Superior temporal gyrus (tissue), 1 donor: ENCODE measurements around the gene NMBR.
A peak's percentile ranks its signal among the peaks of the same experiment; 100 is the strongest.
"Not testable (repeated sequence)": the region's sequence is repeated elsewhere in the genome, so short reads cannot be mapped to it uniquely, and the experiment has no call there.

Experiments used
- DNase-seq: peaks from one replicate; pipeline ENCODE4 v3.0.0-alpha.2; 2016; ENCODE audit errors: extremely low spot score

Gene NMBR

DNA sequence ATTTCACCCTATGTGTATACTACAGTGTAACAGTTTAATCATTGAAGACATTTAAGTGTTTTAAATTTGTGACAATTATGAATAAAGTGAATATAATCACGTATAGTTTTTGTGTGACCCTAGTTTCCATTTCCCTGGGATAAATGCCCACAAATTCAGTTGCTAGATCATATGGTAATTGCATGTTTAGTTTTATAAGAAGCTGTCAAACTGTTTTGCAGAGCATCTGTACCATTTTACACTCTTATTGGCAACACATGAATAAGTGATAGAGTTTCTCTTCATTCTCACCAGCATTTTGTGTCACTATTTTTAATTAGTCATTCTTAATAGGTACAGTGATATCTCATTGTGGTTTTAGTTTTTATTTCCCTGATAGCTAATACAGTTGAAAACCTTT, 7.4 kb upstream of the NMBR start:
- no peak for DNase-seq

DNA sequence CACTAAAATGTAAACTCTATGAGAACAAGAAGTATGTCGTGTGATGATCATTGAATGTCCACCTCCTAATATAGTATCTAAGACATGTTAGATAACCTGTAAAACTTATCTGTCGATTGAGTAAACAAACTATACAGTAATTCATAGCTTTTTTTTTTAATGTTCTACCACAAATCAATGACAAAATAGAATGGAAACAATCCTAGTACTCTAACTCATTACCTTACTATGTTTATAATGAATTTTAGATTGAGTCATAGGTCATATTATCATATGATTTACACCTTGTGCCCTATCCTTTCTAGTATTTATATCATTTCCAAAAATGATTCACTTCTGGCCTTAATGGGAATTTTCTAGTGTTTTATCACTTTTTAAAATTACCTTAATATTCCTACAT, 6.3 kb upstream of the NMBR start:
- DNase-seq = no peak

DNA sequence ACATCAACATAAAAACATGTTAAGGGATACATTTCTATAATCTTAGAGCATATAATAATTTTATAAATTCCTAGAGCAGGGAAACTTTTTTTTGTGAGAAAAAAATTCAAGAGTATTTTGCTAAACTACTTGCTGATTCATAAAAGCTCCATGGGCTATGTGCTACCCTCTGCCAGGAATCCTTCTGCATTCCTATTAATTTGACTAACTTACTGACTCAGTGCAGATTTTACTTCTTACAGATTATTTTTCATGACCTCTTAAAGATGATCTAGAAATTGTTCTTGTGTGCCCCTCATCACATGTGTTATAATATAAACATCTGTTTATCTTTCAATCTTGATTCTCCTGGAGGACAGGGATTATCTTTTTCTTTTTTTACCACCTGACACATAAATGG, 5.8 kb upstream of the NMBR start:
- no peak for DNase-seq

DNA sequence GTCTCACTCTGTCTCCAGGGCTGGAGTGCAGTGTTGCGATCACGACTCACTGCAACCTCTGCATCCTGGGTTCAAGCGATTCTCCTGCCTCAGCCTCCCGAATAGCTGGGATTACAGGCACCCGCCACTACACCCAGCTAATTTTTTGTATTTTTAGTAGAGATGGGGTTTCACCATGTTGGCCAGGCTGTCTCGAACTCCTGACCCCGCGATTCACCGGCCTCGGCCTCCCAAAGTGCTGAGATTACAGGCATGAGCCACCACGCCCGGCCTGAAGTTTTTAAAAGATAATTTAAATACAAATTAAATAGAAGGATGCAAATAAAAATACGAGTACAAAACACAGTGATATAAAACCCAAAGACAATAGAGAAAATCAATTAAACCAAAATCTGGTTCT, 5.4 kb downstream of the NMBR start:
- not testable (repeated sequence) for DNase-seq

DNA sequence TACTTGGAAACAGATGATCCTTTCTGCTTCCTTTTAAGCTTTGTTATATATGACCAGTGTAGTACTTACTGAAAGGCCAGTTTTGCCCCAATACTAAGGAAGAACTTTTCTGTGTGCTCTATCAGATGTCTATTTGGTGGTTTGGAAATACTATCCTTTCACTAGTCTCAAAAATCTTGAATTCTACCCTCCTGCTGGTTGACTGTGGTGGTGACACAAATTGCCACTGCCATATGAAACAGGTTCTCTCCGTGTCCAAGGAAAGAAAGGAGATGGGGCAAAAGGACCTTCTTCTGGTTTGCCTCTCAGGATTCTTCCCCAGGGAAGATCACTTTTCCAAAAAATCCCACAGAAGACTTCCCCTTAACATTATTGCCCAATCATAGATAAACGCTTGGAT, 8.0 kb downstream of the NMBR start:
- no peak for DNase-seq

DNA sequence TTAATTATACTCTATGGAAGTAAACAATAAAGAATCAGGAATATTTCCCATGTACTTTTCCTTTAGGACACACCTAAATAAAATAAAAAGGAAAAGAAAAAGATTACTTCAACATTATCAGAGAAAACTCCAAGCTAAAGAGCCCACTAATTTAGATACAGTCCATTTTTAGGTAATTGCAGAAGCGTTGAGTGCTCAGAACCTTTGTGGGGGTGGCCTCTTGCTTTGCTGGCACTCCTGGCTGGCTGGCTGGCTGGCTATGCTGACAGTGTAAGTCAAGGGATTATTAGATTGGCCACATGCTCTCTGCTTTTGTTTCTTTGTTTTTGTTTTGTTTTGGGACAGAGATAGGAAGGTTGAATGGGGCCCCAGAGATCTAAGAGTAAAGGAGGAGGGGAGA, 14.3 kb downstream of the NMBR start, which contains the start of gene GJE1:
Gene GJE1, plus strand, starts transcription at position 301 of the 400 bp plus-strand sequence. CDS start 234 bp downstream, outside the sequence.
- no peak for DNase-seq

DNA sequence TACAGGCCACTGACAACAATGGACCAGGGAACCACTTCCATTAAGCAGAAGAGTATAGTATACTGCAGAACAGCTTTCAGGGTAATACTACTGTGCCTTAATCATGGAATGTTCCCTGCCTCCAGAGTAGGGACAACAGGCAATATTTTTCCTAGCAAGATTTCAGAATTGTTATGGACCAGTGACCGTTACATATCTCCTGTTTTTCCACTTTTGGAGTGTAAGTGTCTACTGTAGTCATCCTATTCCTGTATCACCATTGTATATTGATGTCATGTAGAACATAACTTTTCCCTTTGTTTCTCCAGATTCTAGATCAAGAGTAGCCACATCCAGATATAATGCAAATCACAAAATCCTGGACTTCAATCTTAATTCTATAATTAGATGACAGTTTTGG, 16.1 kb downstream of the NMBR start:
- DNase-seq = no peak

DNA sequence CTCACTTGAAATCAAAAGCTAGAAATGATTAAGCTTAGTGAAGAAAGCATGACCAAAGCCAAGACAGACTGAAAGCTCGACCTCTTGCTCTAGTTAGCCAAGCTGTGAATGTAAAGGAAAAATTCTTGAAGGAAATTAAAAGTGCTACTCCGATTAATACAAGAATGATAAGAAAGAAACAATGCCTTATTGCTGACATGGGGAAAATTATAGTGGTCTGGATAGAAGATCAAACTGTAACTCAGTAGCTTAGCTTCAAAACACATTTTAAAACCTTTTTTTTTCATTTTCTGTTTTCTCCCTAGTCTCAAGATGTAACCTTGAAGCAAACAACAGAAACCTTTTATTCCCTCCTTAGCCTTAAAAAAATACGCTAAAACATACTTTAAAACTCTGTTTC, 25.6 kb downstream of the NMBR start:
- DNase-seq = no peak

DNA sequence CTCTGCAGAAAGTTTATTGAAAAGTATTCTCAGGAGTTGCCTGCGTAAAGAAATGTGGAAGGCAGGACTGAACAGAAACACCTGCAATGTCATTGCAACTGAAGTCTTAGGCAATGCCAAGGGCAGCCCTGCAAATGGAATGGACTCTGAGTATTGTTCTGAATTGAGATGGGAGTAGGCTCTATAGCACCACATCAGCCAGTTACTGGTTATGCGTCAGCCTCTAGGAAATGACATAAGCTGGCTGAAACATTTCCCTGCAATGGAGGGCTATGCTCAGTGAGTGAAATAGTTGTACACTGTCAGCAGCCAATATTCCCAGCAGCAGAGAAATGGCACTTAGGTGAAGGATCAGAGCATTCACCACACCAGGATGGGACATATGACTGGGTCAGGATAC, 28.0 kb downstream of the NMBR start:
- no peak for DNase-seq

DNA sequence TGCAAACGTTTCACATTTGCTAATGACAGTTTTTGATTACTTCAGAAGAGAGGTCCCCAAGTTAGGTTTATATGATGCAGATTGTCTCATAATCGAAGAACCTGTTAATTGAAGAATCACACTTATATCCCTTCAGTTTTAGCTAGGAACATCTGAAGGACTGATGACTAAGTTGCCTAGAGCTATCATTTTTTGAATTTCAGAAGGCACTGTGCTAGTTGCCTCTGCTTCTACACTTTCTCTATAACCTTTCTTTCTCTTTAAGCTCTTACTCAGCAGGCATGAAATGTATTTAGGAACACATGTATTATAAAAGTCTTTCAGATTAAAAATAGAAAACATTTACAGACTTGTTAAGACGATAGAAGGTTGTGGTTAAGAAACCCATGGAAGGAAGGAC, 28.6 kb downstream of the NMBR start:
- no peak for DNase-seq

DNA sequence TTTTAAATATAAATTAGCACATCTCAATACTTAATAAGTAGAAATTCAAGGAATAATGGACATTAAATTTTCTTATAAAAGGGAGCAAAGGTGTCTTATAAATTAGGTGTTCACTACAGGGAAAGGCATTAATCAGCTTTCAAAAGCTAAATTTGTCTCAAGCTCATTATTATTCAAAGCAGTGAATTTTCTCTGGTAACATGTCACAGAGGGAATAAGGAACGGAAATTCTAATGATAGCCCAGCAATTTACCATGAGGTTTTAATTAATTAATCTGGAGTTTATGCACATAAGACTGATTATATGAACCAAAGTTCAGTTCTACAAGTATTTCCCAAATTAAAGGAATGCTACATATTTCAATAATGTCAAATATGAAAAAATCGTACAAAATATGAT, 29.6 kb downstream of the NMBR start:
- DNase-seq = no peak

DNA sequence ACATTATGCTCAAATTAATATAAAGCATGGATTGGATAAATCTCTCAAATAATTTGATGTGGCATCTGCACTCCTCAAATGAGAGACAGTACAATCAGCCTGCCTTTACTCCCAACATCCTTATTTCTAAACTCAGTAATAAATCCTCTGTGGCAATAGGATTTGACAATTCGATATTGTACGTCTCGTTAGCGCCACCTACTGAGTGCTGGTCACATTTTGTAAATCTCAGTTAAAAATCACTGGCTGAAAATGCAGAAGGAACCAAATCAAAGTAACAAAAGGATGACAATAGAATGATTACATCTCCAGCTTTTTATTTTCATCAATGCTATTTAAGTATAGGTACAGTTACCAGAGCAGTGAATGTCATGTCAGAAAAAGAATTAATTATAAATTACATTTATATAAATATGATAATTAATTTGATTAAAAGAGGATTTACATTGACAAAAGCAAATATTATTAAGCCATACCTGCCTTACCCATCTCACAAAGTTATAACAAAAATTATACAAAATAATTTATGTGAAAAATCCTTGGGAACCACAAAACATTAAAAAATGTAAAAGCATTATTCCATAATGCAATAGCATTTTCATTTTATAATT, 34.4 kb downstream of the NMBR start:
- DNase-seq = peak; percentile 92

DNA sequence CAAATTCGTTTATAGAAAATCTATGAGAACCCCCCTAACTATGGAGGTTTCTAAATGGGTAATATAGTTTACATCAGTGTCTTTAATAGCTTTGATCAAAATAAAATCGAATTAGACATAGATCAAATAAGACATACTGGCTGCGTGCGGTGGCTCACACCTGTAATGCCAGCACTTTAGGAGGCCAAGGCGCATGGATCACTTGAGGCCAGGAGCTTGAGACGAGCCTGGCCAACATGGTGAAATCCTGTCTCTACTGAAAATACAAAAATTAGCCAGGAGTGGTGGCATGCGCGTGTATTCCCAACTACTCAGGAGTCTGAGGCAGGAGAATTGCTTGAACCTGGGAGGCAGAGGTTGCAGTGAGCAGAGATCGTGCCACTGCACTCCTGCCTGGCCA, 36.1 kb downstream of the NMBR start:
- not testable (repeated sequence) for DNase-seq

DNA sequence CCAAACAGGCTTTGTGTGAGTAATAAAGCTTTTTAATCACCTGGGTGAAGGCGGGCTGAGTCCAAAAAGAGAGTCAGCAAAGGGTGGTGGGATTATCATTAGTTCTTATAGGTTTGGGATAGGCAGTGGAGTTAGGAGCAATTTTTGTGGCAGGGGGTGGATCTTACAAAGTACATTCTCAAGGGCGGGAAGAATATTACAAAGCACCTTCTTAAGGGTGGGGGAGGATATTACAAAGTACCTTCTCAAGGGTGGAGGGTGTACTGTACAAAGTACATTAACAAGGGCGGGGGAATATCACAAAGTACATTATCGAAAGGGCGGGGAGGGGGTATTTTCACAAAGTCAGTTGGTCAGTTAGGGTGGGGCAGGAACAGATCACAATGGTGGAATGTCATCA, 42.1 kb downstream of the NMBR start:
- DNase-seq = not testable (repeated sequence)

DNA sequence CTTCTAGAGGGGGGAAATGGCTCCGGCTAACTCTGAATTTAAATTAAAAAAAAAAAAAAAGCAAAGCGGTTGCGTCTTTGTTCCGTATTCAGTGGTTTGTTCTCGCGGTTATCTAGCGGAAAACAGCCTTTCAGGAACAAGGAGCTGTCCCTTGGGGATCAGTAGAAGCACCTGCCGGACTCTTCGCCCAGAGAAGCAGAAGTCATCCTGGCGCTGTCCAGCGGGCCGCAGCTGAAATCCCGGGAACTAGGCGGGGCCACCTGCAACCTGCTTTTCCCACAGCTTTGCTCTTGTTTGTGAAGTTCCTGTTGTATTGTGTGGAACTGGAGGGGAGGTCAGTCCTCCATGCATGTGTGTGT, 58.1 kb downstream of the NMBR start:
- no peak for DNase-seq

DNA sequence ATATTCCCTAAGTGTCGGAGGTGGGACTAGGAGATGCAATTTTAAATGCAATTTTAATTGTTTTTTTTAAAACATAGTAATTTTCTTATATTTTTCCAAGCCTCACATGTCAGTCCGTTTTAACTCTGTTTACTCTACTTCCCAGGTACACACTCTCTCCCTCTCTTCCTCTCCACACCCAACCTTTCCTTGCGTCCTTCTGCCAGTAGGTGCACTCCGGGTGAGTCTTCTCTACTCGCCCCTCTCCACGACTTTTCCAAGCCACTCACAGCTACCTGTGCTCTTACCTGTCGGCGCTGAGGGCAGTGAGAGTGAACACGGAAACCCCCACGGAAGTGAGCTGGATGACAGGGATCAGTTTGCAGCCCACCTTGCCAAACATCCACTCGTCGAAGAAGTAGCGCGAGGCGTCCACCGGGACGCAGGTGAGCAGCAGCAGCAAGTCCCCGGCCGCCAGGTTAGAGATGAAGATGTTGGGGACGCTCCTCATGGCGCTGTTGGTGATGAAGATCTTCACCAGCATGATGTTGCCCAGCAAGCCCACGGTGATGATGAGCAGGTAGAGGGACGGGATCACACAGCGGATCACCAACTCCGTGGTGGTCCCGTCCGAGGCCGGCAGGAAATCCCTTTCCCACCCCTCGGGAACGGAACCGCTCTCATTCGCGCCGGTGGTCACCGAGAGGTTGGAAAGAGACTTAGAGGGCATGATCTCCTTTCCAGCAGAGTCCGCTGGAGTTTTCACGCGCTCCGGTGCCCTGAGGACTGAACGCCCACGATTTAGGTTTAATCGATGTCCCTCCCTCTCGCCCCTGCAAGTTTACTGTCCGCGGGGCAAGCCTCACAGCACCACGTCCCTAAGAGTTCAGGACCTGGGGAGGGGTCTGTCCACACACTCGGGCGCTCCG, 58.7 kb downstream of the NMBR start:
- DNase-seq = no peak

DNA sequence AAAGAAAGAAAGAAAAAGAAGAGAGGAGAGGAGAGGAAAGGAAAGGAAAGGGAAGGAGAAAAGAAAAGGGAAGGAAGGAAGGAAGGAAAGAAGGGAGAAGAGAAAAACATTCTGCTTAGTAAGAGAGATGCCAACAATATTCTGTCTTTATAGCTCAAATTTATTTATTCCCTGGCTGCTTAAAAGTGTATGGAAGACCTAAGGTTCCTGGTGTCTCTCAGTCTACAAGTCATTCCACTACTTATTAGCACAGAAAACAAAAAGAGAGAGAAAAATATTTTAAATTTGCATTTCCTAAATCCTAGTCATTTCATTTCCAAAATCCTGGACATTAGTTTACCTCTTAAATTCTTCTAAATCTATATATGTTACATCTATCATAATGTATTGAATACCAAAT, 67.8 kb downstream of the NMBR start:
- DNase-seq = no peak

DNA sequence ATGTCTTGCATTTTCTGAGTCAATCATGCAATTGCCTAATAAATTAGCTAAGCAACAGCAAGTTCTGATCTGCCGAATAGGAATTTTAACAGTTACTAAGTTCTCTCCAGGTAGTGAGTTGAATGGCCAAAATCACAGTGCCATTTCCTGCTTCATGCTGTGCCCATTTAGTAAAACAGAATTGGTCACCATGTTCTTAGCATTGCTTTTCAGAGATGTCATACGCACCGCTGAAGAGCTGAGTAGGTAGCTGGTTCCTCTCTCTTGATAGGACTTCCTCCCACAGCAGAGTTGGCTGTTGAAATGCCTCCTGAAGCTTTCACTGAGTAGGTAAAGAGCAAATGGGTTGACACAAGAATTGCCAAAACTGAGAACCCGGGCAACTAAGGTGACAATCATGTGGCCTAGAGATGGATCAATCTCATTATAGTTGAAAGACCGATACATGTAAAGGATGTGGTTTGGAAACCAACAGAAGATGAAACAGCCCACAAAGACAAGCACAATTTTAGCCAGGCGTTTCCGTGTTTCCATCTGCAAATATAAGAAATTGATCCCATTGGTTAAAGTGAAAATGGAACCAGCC, 71.3 kb downstream of the NMBR start:
- DNase-seq = no peak

DNA sequence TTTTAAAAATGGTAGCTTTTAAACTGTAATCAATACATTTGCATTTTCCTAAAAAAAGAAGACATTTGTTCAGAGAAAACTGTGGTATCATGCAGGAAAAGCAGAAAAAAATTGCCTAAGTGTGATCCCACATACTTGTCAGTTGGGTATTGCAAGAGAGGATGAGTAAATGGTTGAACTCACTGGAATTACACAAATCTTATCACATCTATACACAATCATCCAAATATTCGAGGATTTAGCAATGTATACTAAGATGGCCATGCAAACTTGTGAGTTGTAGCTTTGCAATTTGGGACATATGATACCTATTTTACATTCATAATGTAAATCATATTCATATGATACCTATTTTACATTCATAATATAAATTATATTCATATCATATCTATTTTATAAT, 72.4 kb downstream of the NMBR start:
- no peak for DNase-seq

DNA sequence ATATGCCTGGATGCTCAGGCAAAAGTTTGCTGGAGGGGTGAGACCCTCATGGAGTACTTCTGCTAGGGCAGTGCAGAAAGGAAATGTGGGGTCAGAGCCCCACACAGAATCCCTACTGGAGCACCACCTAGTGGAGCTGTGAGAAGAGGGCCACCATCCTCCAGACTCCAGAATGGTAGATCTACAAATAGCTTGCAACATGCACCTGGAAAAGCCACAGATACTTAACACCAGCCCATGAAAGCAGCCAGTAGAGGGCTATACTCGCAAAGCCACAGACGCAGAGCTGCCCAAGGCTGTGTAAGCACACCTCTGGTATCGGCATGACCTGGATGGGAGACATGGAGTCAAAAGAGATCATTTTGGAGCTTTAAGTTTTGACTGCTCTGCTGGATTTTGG, 74.9 kb downstream of the NMBR start:
- no peak for DNase-seq

DNA sequence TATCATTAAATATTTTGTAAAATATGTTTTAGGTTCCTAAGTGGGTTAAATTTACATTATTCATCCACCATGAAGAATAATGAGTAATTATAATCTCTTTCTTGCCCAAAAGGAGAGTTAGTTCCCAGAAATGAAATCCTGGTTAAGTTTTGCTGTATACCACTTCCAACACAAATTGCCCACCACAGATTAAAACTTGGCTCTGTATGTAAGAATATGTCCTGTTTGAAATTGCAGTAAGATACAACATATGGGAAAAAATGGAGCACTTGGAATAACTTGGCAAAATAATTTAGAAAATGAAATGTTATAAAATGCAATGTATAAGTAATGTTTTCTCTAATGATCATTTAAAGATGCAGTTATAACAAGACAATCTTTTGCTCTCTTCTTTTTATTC, 78.5 kb downstream of the NMBR start:
- DNase-seq = no peak

DNA sequence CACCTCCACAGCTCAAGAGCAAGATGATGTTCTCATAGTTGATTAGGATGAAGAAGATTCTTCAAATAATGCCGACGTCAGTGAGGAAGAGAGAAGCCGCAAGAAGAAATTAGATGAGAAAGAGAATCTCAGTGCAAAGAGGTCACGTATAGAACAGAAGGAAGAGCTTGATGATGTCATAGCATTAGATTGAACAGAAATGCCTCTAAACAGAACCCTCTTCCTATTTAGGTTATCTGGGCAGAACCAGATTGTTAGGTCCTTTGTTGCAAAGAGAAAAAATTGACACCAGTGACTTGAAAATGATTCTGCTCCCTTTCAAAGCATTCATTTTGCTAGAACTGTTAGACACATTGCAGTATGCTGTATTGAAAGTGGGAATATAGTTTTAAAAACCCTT, 84.1 kb downstream of the NMBR start:
- not testable (repeated sequence) for DNase-seq
